H1 (cell line): Measurements from ENCODE around the gene ETV1. TPM values are rescaled to one million over a fixed set of nuclear protein-coding genes. Genes with fewer than 3 reads are reported as not detected.

Experiments
- CTCF ChIA-PET: fragments of 300-600 bp; sonication (Branson Sonifier 250); formaldehyde crosslinking; loops from one replicate; lab custom pipeline; 2021; ENCODE audit not compliant: partially characterized antibody; lab: Charles Lee
- POLR2A ChIA-PET: fragments of 300-600 bp; sonication (Branson Sonifier 250); formaldehyde crosslinking; loops from one replicate; lab custom pipeline; 2021; ENCODE audit warnings: inconsistent platforms; ENCODE audit not compliant: partially characterized antibody; lab: Charles Lee
- DNase-seq, 2 experiments: peaks; one replicate each; pipeline versions ENCODE4 v3.0.0 to v3.0.0-alpha.2; 2010 to 2022; ENCODE audit warnings: low spot score in 2 of 2, low read depth in 1 of 2, mixed read lengths in 1 of 2
- FAIRE-seq: peaks from 2 replicates; lab custom pipeline; 2011; peaks lifted over from hg19 to GRCh38; lab: Jason Lieb, UNC
- H2AFZ ChIP-seq: 2 replicates; pipeline ENCODE4 v1.8.1; 2012; ENCODE audit warnings: low read length, inconsistent platforms
- H2AK5ac ChIP-seq: 2 replicates; pipeline ENCODE4 v1.6.1; 2013; ENCODE audit warnings: low read depth, low read length
- H2BK120ac ChIP-seq: replicated peaks from 2 replicates; pipeline ENCODE3; 2013; ENCODE audit warnings: low read depth, low read length, inconsistent platforms
- H2BK12ac ChIP-seq: 2 replicates; pipeline ENCODE4 v1.6.1; 2013; ENCODE audit warnings: low read depth, low read length
- H2BK15ac ChIP-seq: 2 replicates; pipeline ENCODE4 v1.6.1; 2013; ENCODE audit warnings: low read length
- H2BK20ac ChIP-seq: 2 replicates; pipeline ENCODE4 v1.6.1; 2013; ENCODE audit warnings: low read length
- H2BK5ac ChIP-seq: 2 replicates; pipeline ENCODE4 v1.6.1; 2013; ENCODE audit warnings: low read depth, low read length
- H3K14ac ChIP-seq: 2 replicates; pipeline ENCODE4 v1.6.1; 2013; ENCODE audit warnings: inconsistent platforms; ENCODE audit not compliant: insufficient read length
- H3K18ac ChIP-seq: 2 replicates; pipeline ENCODE4 v1.6.1; 2013; ENCODE audit warnings: low read length; ENCODE audit errors: extremely low read depth
- H3K23ac ChIP-seq: 2 replicates; pipeline ENCODE4 v1.6.1; 2013; ENCODE audit warnings: inconsistent platforms; ENCODE audit not compliant: insufficient read length
- H3K23me2 ChIP-seq: 2 replicates; pipeline ENCODE4 v1.6.1; 2013; ENCODE audit warnings: low read depth, low read length
- H3K27ac ChIP-seq: 2 replicates; pipeline ENCODE4 v1.6.1; 2011; ENCODE audit warnings: low read depth, low read length, inconsistent platforms
- H3K27me3 ChIP-seq, 4 experiments: replicated peaks in 1 of 4; 1 replicate in 1 of 4; 2 replicates in 3 of 4; pipeline versions ENCODE4 v1.6.1 to v1.8.1; 2011 to 2013; ENCODE audit warnings: low read length in 3 of 4, mild to moderate bottlenecking in 3 of 4, inconsistent platforms in 2 of 4, mixed read lengths in 2 of 4, moderate library complexity in 1 of 4; ENCODE audit not compliant: control insufficient read depth in 3 of 4, insufficient read depth in 3 of 4; ENCODE audit errors: extremely low read depth in 1 of 4
- H3K36me3 ChIP-seq, 4 experiments: 2 replicates each; pipeline versions ENCODE4 v1.6.1 to v1.8.1; 2011 to 2013; ENCODE audit warnings: mild to moderate bottlenecking in 4 of 4, low read length in 3 of 4, moderate library complexity in 2 of 4, control low read depth in 1 of 4, inconsistent platforms in 1 of 4; ENCODE audit not compliant: insufficient read depth in 4 of 4, control insufficient read depth in 2 of 4
- H3K4ac ChIP-seq: replicated peaks from 2 replicates; pipeline ENCODE3; 2013; ENCODE audit warnings: low read length, low read depth, mixed read lengths, inconsistent platforms; ENCODE audit not compliant: insufficient read length
- H3K4me1 ChIP-seq, 4 experiments: replicated peaks in 1 of 4; 1 replicate in 1 of 4; 2 replicates in 3 of 4; pipeline versions ENCODE4 v1.6.1 to v1.8.1; 2011 to 2013; ENCODE audit warnings: low read length in 3 of 4, inconsistent platforms in 2 of 4, mixed read lengths in 1 of 4; ENCODE audit not compliant: insufficient read depth in 4 of 4, control insufficient read depth in 3 of 4
- H3K4me2 ChIP-seq, 2 experiments: 2 replicates each; pipeline versions ENCODE4 v1.6.1 to v1.8.1; 2011 to 2013; ENCODE audit warnings: low read depth in 2 of 2, low read length in 2 of 2, control low read depth in 1 of 2, inconsistent platforms in 1 of 2, mild to moderate bottlenecking in 1 of 2; ENCODE audit not compliant: insufficient read depth in 1 of 2
- H3K4me3 ChIP-seq, 4 experiments: fragments of 200-600, 300-600 bp in 1 of 4; sonication (generic), shearing (Covaris generic), sonication (Bioruptor Twin) in 1 of 4; 2 replicates each; pipeline versions ENCODE4 v1.5.1 to v1.8.1; 2011 to 2016; ENCODE audit warnings: low read length in 4 of 4, low read depth in 3 of 4, control low read depth in 2 of 4, inconsistent platforms in 2 of 4, mild to moderate bottlenecking in 2 of 4, mixed read lengths in 1 of 4, moderate library complexity in 1 of 4; ENCODE audit not compliant: insufficient read depth in 2 of 4; ENCODE audit errors: extremely low read depth in 1 of 4
- H3K56ac ChIP-seq: replicated peaks from 2 replicates; pipeline ENCODE3; 2013; ENCODE audit warnings: low read depth, mild to moderate bottlenecking, mixed read lengths, low read length, inconsistent platforms; ENCODE audit not compliant: insufficient read length
- H3K79me1 ChIP-seq: 2 replicates; pipeline ENCODE4 v1.6.1; 2013; ENCODE audit warnings: low read depth, low read length, control low read depth
- H3K79me2 ChIP-seq, 2 experiments: 2 replicates each; pipeline versions ENCODE4 v1.6.1 to v1.8.1; 2012 to 2013; ENCODE audit warnings: low read length in 2 of 2, mild to moderate bottlenecking in 2 of 2, inconsistent platforms in 1 of 2; ENCODE audit not compliant: insufficient read depth in 2 of 2, control insufficient read depth in 1 of 2
- H3K9ac ChIP-seq, 4 experiments: replicated peaks in 1 of 4; 1 replicate in 1 of 4; 2 replicates in 3 of 4; pipeline versions ENCODE4 v1.6.1 to v1.8.1; 2011 to 2013; ENCODE audit warnings: low read depth in 3 of 4, low read length in 3 of 4, control low read depth in 2 of 4, mild to moderate bottlenecking in 2 of 4, moderate library complexity in 2 of 4, inconsistent platforms in 1 of 4; ENCODE audit errors: extremely low read depth in 1 of 4
- H3K9me3 ChIP-seq, 2 experiments: 2 replicates each; pipeline versions ENCODE4 v1.6.1 to v1.8.1; 2012 to 2013; ENCODE audit warnings: mild to moderate bottlenecking in 2 of 2, moderate library complexity in 2 of 2, control low read depth in 1 of 2, inconsistent platforms in 1 of 2, low read depth in 1 of 2, low read length in 1 of 2, mixed read lengths in 1 of 2; ENCODE audit not compliant: insufficient read depth in 2 of 2
- H4K20me1 ChIP-seq, 2 experiments: replicated peaks in 1 of 2; 2 replicates each; pipeline versions ENCODE3 to v1.8.1; 2011 to 2013; ENCODE audit warnings: inconsistent platforms in 2 of 2, low read length in 2 of 2, mild to moderate bottlenecking in 1 of 2; ENCODE audit not compliant: insufficient read depth in 2 of 2, control insufficient read depth in 1 of 2
- H4K5ac ChIP-seq: 2 replicates; pipeline ENCODE4 v1.6.1; 2013; ENCODE audit warnings: low read length, low read depth, mixed read lengths, inconsistent platforms; ENCODE audit not compliant: insufficient read length
- H4K8ac ChIP-seq: 2 replicates; pipeline ENCODE4 v1.8.0; 2013; ENCODE audit warnings: mild to moderate bottlenecking, moderate library complexity, low read length, inconsistent platforms; ENCODE audit not compliant: insufficient read depth; ENCODE audit errors: extremely low read depth
- H4K91ac ChIP-seq: replicated peaks from 2 replicates; pipeline ENCODE3; 2013; ENCODE audit warnings: low read length, mixed read lengths, inconsistent platforms; ENCODE audit not compliant: insufficient read length
- SP2 ChIP-seq: IDR thresholded peaks from 2 replicates; pipeline ENCODE4 v1.6.1; 2012; ENCODE audit warnings: mild to moderate bottlenecking, low read length, inconsistent platforms
- polyA plus RNA-seq, 7 experiments: library from polyadenylated mRNA; depleted of rRNA in 3 of 7; stranded (reverse) in 5 of 7; unstranded in 2 of 7; fragments of >200 nt in 5 of 7; fragments of 200-250 nt in 2 of 7; gene quantifications; 1 replicate in 5 of 7; 2 replicates in 1 of 7; 4 replicates in 1 of 7; pipeline versions ENCODE4 v1.2.1 to v1.2.3, GENCODE V29; 2011 to 2013; ENCODE audit warnings: missing spikeins in 2 of 7, mixed read lengths in 2 of 7
- total RNA-seq: library from RNA; stranded (reverse); fragmentation: NEBNext Ultra II Directional; extraction: Animal tissue kit (Norgen Biotek cat#: 25700); gene quantifications from 2 replicates; pipeline ENCODE4 v1.2.1, GENCODE V29; 2021

The ETV1 gene
- total and polyA plus RNA-seq, 2 of the 8 experiments (the other 6 are each of a cell fraction or from before 2014, with no cell fraction given), result 58.3 to 91.2 TPM

DNA sequence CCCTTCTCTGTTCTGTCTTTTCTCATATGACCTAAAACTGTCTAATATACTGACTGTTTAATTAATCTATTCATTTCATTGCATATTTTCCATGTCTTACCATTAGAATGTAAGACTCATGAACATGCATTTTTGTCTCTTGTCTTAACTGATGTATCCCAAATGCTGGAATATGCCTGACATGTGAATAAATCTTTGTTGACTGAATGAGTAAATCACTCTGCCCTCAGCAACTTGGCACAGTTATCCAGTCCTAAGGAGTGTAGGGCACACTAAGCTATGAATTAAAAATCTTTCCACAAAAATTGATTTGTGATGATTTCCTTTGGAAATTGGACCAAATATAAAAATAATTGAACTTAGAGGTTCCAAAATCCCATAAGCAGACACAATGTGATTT lies 111.3 kb downstream of the ETV1 start:
- Histone ChIP-seq H3K23ac (no peak overlapping the region), H2AFZ (no peak overlapping the region), H4K8ac (no peak overlapping the region), H3K18ac (no peak overlapping the region), H3K27ac (no peak overlapping the region), H3K79me1 (no peaks in the 10 kb centered on the region), H2BK120ac (no peak overlapping the region), H3K14ac (no peak overlapping the region), H2AK5ac (no peak overlapping the region), H3K4me3 (no peak overlapping the region), H2BK15ac (no peak overlapping the region), H4K5ac (no peak overlapping the region), H3K9ac (no peak overlapping the region), H3K4me1 (peaks cover 0 to 3% (median 0%) of the 10 kb centered on the region in 4 experiments; a peak in 1 of 7 replicates), H3K56ac (no peak overlapping the region), H3K79me2 (no peaks in the 10 kb centered on the region), H3K4me2 (no peak overlapping the region), H3K23me2 (no peaks in the 10 kb centered on the region), H3K9me3 (no peaks in the 10 kb centered on the region), H4K20me1 (no peaks in the 10 kb centered on the region), H3K4ac (no peak overlapping the region), H4K91ac (no peak overlapping the region), H2BK20ac (no peak overlapping the region), H2BK5ac (no peak overlapping the region), H3K36me3 (no peaks in the 10 kb centered on the region), H3K27me3 (no peaks in the 10 kb centered on the region), H2BK12ac (no peak overlapping the region)
- TF ChIP-seq SP2, result no peak
- ChIA-PET POLR2A (no interaction called here), CTCF (no interaction called here)
- no peak for DNase-seq
- FAIRE-seq, result no peak
